ENCODE measurements around the gene CARD11.
"Not testable (repeated sequence)": the region's sequence is repeated elsewhere in the genome, so short reads cannot be mapped to it uniquely, and the experiment has no call there.

CARD11 gene

GRCh38 chr7:3063016-3063753, 19.5 kb upstream of the CARD11 start:
- DNase-seq: peak; percentile 77 to 85

GRCh38 chr7:3057066-3057420, 13.4 kb upstream of the CARD11 start:
- no peak for DNase-seq

GRCh38 chr7:3056234-3057065, 12.8 kb upstream of the CARD11 start:
- DNase-seq: no peak

- DNase-seq: no peak
These were observed 12.0 kb upstream of the CARD11 start for GRCh38 chr7:3055626-3056025.

GRCh38 chr7:3042861-3043489, 692 bp downstream of the CARD11 start:
- DNase-seq: peak; percentile 62 to 65

- DNase-seq: no peak
These were observed 1.5 kb downstream of the CARD11 start for GRCh38 chr7:3041986-3042675.

GRCh38 chr7:3039787-3040186, 3.9 kb downstream of the CARD11 start:
- no peak for DNase-seq

GRCh38 chr7:3038011-3038410, 5.7 kb downstream of the CARD11 start:
- DNase-seq: not testable (repeated sequence)

- DNase-seq: no peak
These were observed 6.4 kb downstream of the CARD11 start for GRCh38 chr7:3037259-3037658.

GRCh38 chr7:3034591-3035150, 9.0 kb downstream of the CARD11 start:
- DNase-seq: no peak

- DNase-seq: no peak
These were observed 10.1 kb downstream of the CARD11 start for GRCh38 chr7:3033581-3033980.

GRCh38 chr7:3033136-3033535, 10.5 kb downstream of the CARD11 start:
- DNase-seq: no peak

- DNase-seq: no peak
These were observed 11.4 kb downstream of the CARD11 start for GRCh38 chr7:3032256-3032655.

GRCh38 chr7:3029138-3029537, 14.5 kb downstream of the CARD11 start:
- DNase-seq: no peak

- no peak for DNase-seq
These were observed 14.9 kb downstream of the CARD11 start for GRCh38 chr7:3028758-3029093.

GRCh38 chr7:3028071-3028757, 15.5 kb downstream of the CARD11 start:
- peak; percentile 46 to 52 for DNase-seq

- no peak for DNase-seq
These were observed 16.4 kb downstream of the CARD11 start for GRCh38 chr7:3027005-3027845.

- DNase-seq: no peak
These were observed 18.1 kb downstream of the CARD11 start for GRCh38 chr7:3025616-3026015.

GRCh38 chr7:3021825-3022224, 21.8 kb downstream of the CARD11 start:
- no peak for DNase-seq

GRCh38 chr7:3021224-3021623, 22.4 kb downstream of the CARD11 start:
- DNase-seq: not testable (repeated sequence)

GRCh38 chr7:3020416-3020815, 23.3 kb downstream of the CARD11 start:
- no peak for DNase-seq
